Stomach (tissue), 9 donors: ENCODE measurements around the gene ARHGEF10L. TPM values are rescaled to one million over a fixed set of nuclear protein-coding genes. Genes with fewer than 3 reads are reported as not detected.

Experiments used
- DNase-seq, 2 donors: peaks; one replicate each; pipeline versions ENCODE4 v3.0.0 to v3.0.0-alpha.2; 2013 to 2019
- H3K27ac ChIP-seq, 5 donors: fragments of 200-600 bp in 4 of 5; sonication (generic) in 4 of 5; one replicate each; pipeline ENCODE4 v1.5.1; 2013 to 2019; ENCODE audit warnings: mild to moderate bottlenecking in 1 of 5, moderate library complexity in 1 of 5
- H3K27me3 ChIP-seq, 3 donors: fragments of 200-600 bp; sonication (generic); one replicate each; pipeline ENCODE4 v1.5.1; 2017 to 2019; ENCODE audit warnings: mixed run types in 1 of 3
- H3K36me3 ChIP-seq, 4 donors: fragments of 200-600 bp; sonication (generic); 1 replicate in 3 of 4; 2 replicates in 1 of 4; pipeline ENCODE4 v1.5.1; 2016 to 2019
- H3K4me1 ChIP-seq, 4 donors: fragments of 200-600 bp; sonication (generic); one replicate each; pipeline ENCODE4 v1.5.1; 2016 to 2019
- H3K4me3 ChIP-seq, 4 donors: fragments of 200-600 bp; sonication (generic) in 3 of 4; one replicate each; pipeline ENCODE4 v1.5.1; 2016 to 2019; ENCODE audit warnings: mild to moderate bottlenecking in 1 of 4
- H3K9me3 ChIP-seq, 4 donors: fragments of 200-600 bp; sonication (generic); one replicate each; pipeline ENCODE4 v1.5.1; 2016 to 2019
- EP300 ChIP-seq: sonication (generic); formaldehyde crosslinking; IDR thresholded peaks from one replicate; pipeline ENCODE4 v1.6.1; 2017; ENCODE audit warnings: antibody characterized with exemption
- POLR2A ChIP-seq, 4 donors: fragments of 450-650 bp; IDR thresholded peaks; one replicate each; pipeline ENCODE4 v1.6.1; 2016; ENCODE audit warnings: antibody characterized with exemption in 4 of 4, control low read depth in 2 of 4, mild to moderate bottlenecking in 1 of 4, moderate library complexity in 1 of 4
- POLR2AphosphoS5 ChIP-seq, 3 donors: sonication (generic); formaldehyde crosslinking; IDR thresholded peaks; one replicate each; pipeline ENCODE4 v1.6.1; 2016; ENCODE audit warnings: antibody characterized with exemption in 3 of 3
- WGBS, 5 donors: extraction: QIAGEN DNeasy Blood & Tissue Kit in 3 of 5; methylation state at CpG; one replicate each; pipeline versions ENCODE4 v1.1.5 to v1.1.7; 2013 to 2018; 5-methylcytosine and 5-hydroxymethylcytosine counted together
- intact Hi-C: fragments of 100-400 bp; cut with DNase I; formaldehyde crosslinking; loops from one replicate; pipeline ENCODE4 v1.15.1; 2023; ENCODE audit warnings: low total_unique reads
- polyA plus RNA-seq, 3 donors: library from polyadenylated mRNA; stranded (reverse); fragments of 200-250 nt; gene quantifications; one replicate each; pipeline ENCODE4 v1.2.3, GENCODE V29; 2013
- total RNA-seq, 5 donors: library from RNA; depleted of rRNA; stranded (reverse); fragments of >200 nt; gene quantifications; one replicate each; pipeline versions ENCODE4 v1.1.0 to v1.2.3, GENCODE V29; 2014 to 2016
- TF ChIP-seq, protein P1 (sequence below), 7 experiments: fragments of 450-650 bp in 4 of 7; fragments of 200-600 bp in 3 of 7; sonication (generic) in 3 of 7; IDR thresholded peaks; one replicate each; pipeline ENCODE4 v1.5.1; 2016 to 2019; ENCODE audit warnings: antibody characterized with exemption in 7 of 7, control low read depth in 2 of 7, mild to moderate bottlenecking in 1 of 7
- donor health status: healthy with polysubstance abuse.
- donor health status: Bipolar disorder and iron deficiency.
- donor health status: healthy.

ARHGEF10L gene
- total and polyA plus RNA-seq, 8 donors = 15.4 to 329 (median 45.0) TPM

- peaks cover 0 to 11% (median 5%) of the 10 kb centered on the region in 4 donors for H3K4me1 ChIP-seq
- H3K36me3 ChIP-seq = peaks cover 0 to 75% (median 67%) of the 10 kb centered on the region in 4 donors
- no peak overlapping the region for H3K4me3 ChIP-seq
- H3K27me3 ChIP-seq = no peaks in the 10 kb centered on the region
- intact Hi-C loops = no loop called here
- H3K27ac ChIP-seq = no peak overlapping the region
- 82 to 91% (median 86%) methylated on average over 16 of the region's 16 CpGs for WGBS, 5 donors
- H3K9me3 ChIP-seq = no peaks in the 10 kb centered on the region
- TF ChIP-seq POLR2AphosphoS5 (IDR thresholded peaks at IDR 0.05) (no peak), POLR2A (IDR thresholded peaks at IDR 0.05) (no peak), EP300 (no peak)
- TF ChIP-seq, protein P1, sequence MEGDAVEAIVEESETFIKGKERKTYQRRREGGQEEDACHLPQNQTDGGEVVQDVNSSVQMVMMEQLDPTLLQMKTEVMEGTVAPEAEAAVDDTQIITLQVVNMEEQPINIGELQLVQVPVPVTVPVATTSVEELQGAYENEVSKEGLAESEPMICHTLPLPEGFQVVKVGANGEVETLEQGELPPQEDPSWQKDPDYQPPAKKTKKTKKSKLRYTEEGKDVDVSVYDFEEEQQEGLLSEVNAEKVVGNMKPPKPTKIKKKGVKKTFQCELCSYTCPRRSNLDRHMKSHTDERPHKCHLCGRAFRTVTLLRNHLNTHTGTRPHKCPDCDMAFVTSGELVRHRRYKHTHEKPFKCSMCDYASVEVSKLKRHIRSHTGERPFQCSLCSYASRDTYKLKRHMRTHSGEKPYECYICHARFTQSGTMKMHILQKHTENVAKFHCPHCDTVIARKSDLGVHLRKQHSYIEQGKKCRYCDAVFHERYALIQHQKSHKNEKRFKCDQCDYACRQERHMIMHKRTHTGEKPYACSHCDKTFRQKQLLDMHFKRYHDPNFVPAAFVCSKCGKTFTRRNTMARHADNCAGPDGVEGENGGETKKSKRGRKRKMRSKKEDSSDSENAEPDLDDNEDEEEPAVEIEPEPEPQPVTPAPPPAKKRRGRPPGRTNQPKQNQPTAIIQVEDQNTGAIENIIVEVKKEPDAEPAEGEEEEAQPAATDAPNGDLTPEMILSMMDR (IDR thresholded peaks at IDR 0.05) = no peak
- no peak for DNase-seq
These were observed 140.4 kb downstream of the ARHGEF10L start for GRCh38 chr1:17679856-17680255.

DNA sequence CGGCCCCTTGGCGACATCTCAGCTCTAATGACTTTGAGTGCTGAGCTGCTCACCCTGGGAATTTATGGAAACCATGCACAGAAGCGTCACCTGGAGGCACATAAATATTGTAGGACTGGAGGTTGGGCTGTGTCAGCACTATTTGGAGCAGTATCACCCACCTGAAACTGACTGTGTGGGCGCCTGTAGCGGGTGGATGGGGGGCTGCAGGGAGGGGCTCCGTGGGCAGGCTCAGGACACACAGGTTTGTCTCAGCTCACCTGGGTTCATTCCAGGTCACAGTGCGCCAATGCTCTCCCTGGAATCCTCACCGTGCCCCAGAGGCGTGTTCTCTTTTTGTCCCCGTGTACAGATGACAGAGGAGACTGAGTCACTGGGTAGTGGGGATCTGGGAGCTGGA, 140.8 kb downstream of the ARHGEF10L start:
- H3K4me3 ChIP-seq = no peak overlapping the region
- intact Hi-C loops = no loop called here
- peaks cover 0 to 10% (median 3%) of the 10 kb centered on the region in 4 donors for H3K4me1 ChIP-seq
- peaks cover 0 to 80% (median 67%) of the 10 kb centered on the region in 4 donors for H3K36me3 ChIP-seq
- TF ChIP-seq, protein P1 (IDR thresholded peaks at IDR 0.05) = no peak
- TF ChIP-seq POLR2A (IDR thresholded peaks at IDR 0.05) = no peak
- TF ChIP-seq POLR2AphosphoS5 (IDR thresholded peaks at IDR 0.05) = no peak
- TF ChIP-seq EP300 = no peak
- no peak for DNase-seq
- H3K27me3 ChIP-seq = no peaks in the 10 kb centered on the region
- 76 to 89% (median 85%) methylated on average over 10 of the region's 10 CpGs for WGBS, 5 donors
- no peak overlapping the region for H3K27ac ChIP-seq
- no peaks in the 10 kb centered on the region for H3K9me3 ChIP-seq

GRCh38 chr1:17682400-17682799, 142.9 kb downstream of the ARHGEF10L start:
- DNase-seq = no peak
- 82 to 93% (median 87%) methylated on average over 4 of the region's 4 CpGs for WGBS, 5 donors
- intact Hi-C loops = no loop called here
- Histone ChIP-seq H3K4me3 (no peak overlapping the region), H3K27ac (no peak overlapping the region), H3K9me3 (no peaks in the 10 kb centered on the region), H3K4me1 (peaks cover 0 to 11% (median 5%) of the 10 kb centered on the region in 4 donors), H3K36me3 (peaks cover 0 to 82% (median 70%) of the 10 kb centered on the region in 4 donors), H3K27me3 (no peaks in the 10 kb centered on the region)
- TF ChIP-seq POLR2AphosphoS5 (IDR thresholded peaks at IDR 0.05) (no peak), POLR2A (IDR thresholded peaks at IDR 0.05) (no peak), EP300 (no peak)
- TF ChIP-seq, protein P1 (IDR thresholded peaks at IDR 0.05) = no peak

DNA sequence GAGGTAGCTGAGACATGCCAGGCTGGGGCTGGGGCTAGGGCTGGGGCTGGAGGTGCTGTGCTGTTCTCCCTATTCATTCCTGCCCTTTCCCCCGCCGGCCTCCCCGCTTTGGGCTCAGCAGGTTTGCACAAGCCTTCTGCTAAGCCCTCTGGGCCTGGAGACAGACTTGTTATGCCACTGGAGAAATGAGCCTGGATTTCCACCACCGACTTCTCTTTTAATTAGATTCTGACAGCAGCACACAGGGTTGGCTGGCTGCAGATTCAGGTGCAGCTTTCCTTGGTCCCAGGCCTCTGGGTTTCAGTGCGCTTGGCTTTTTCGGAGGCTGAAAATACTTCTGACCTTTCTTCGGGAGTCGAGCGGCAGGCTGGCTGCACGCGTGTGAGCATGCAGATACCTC, 144.1 kb downstream of the ARHGEF10L start:
- intact Hi-C loops = no loop called here
- WGBS, 5 donors = 82 to 94% (median 89%) methylated on average over 8 to 11 of the region's 11 CpGs
- no peaks in the 10 kb centered on the region for H3K27me3 ChIP-seq
- H3K4me3 ChIP-seq = no peak overlapping the region
- TF ChIP-seq POLR2AphosphoS5 (IDR thresholded peaks at IDR 0.05) (no peak), EP300 (no peak), POLR2A (IDR thresholded peaks at IDR 0.05) (no peak)
- TF ChIP-seq, protein P1 (IDR thresholded peaks at IDR 0.05) = no peak
- H3K4me1 ChIP-seq = peaks cover 0 to 11% (median 5%) of the 10 kb centered on the region in 4 donors
- no peak overlapping the region for H3K27ac ChIP-seq
- H3K9me3 ChIP-seq = no peaks in the 10 kb centered on the region
- no peak for DNase-seq
- peaks cover 12 to 88% (median 79%) of the 10 kb centered on the region in 4 donors for H3K36me3 ChIP-seq
